Osteoblast (primary cell): ENCODE results near the gene VDAC2. TPM values are rescaled to one million over a fixed set of nuclear protein-coding genes. Genes with fewer than 3 reads are reported as not detected.

Experiments used
- DNase-seq: peaks from one replicate; pipeline ENCODE4 v3.0.0; 2011; ENCODE audit warnings: low spot score, mixed read lengths; ENCODE audit not compliant: insufficient read length; ENCODE audit errors: missing footprints
- H2AFZ ChIP-seq: 2 replicates; pipeline ENCODE4 v1.6.0; 2011; ENCODE audit warnings: mild to moderate bottlenecking, low read length
- H3K27ac ChIP-seq: 2 replicates; pipeline ENCODE4 v1.5.1; 2011; ENCODE audit warnings: mild to moderate bottlenecking, low read depth, low read length, moderate library complexity
- H3K27me3 ChIP-seq: 2 replicates; pipeline ENCODE4 v1.6.0; 2012; ENCODE audit warnings: mild to moderate bottlenecking, control low read depth, inconsistent platforms, low read length, moderate library complexity; ENCODE audit not compliant: insufficient read depth
- H3K36me3 ChIP-seq: 2 replicates; pipeline ENCODE4 v1.5.1; 2011; ENCODE audit warnings: mild to moderate bottlenecking, low read length, control low read depth, moderate library complexity; ENCODE audit not compliant: insufficient read depth
- H3K4me1 ChIP-seq: 2 replicates; pipeline ENCODE4 v1.5.1; 2011; ENCODE audit warnings: mild to moderate bottlenecking, low read length, control low read depth, moderate library complexity; ENCODE audit not compliant: insufficient read depth
- H3K4me2 ChIP-seq: 2 replicates; pipeline ENCODE4 v1.6.0; 2011; ENCODE audit warnings: mild to moderate bottlenecking, low read length; ENCODE audit not compliant: insufficient read depth
- H3K4me3 ChIP-seq: fragments of 200-600 bp; sonication (generic); 3 replicates; pipeline ENCODE4 v1.5.1; 2012; ENCODE audit warnings: mild to moderate bottlenecking, low read length, inconsistent platforms; ENCODE audit not compliant: insufficient read depth
- H3K79me2 ChIP-seq: 2 replicates; pipeline ENCODE4 v1.6.0; 2012; ENCODE audit warnings: mild to moderate bottlenecking, low read length, control low read depth, inconsistent platforms; ENCODE audit not compliant: insufficient read depth
- H3K9me3 ChIP-seq: 2 replicates; pipeline ENCODE4 v1.5.1; 2011; ENCODE audit warnings: low read depth, low read length, control low read depth
- H4K20me1 ChIP-seq: 2 replicates; pipeline ENCODE4 v1.6.0; 2012; ENCODE audit warnings: mild to moderate bottlenecking, low read length, control low read depth; ENCODE audit not compliant: insufficient read depth
- total RNA-seq: library from RNA; depleted of rRNA; stranded (reverse); fragments of >200 nt; gene quantifications from 2 replicates; pipeline ENCODE4 v1.2.3, GENCODE V29; 2012
- TF ChIP-seq, protein P1 (sequence below): IDR thresholded peaks from 2 replicates; pipeline ENCODE4 v1.5.1; 2011; ENCODE audit warnings: mild to moderate bottlenecking, low read depth, low read length, moderate library complexity; ENCODE audit errors: extremely low read depth

The VDAC2 gene
- total RNA-seq, 1 donor: 141 TPM

DNA sequence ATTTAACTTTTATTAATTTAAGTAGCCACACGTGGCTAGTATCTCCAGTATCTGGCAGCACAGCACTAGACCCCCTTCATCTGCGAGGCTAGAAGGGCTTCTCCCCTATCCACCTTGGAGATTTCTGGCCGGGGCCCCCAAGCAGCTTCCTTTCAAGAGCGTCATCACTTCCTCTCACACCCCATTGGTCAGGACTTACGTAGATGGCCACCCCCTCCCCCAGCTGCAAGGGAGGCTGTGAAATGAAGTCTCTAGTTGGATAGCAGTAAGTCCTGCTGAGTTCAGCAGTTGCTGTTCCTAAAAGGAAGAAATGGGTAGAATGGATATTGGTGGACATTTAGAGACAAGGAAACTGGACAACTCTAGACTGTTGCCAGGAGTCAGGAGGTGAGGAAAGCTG, 59.0 kb downstream of the VDAC2 start:
- no peaks in the 10 kb centered on the region for H3K36me3 ChIP-seq
- no peak overlapping the region for H2AFZ ChIP-seq
- TF ChIP-seq, protein P1, sequence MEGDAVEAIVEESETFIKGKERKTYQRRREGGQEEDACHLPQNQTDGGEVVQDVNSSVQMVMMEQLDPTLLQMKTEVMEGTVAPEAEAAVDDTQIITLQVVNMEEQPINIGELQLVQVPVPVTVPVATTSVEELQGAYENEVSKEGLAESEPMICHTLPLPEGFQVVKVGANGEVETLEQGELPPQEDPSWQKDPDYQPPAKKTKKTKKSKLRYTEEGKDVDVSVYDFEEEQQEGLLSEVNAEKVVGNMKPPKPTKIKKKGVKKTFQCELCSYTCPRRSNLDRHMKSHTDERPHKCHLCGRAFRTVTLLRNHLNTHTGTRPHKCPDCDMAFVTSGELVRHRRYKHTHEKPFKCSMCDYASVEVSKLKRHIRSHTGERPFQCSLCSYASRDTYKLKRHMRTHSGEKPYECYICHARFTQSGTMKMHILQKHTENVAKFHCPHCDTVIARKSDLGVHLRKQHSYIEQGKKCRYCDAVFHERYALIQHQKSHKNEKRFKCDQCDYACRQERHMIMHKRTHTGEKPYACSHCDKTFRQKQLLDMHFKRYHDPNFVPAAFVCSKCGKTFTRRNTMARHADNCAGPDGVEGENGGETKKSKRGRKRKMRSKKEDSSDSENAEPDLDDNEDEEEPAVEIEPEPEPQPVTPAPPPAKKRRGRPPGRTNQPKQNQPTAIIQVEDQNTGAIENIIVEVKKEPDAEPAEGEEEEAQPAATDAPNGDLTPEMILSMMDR: no peak
- no peaks in the 10 kb centered on the region for H3K27me3 ChIP-seq
- H3K9me3 ChIP-seq: no peaks in the 10 kb centered on the region
- H3K27ac ChIP-seq: no peak overlapping the region
- H4K20me1 ChIP-seq: no peaks in the 10 kb centered on the region
- no peaks in the 10 kb centered on the region for H3K4me1 ChIP-seq
- no peak overlapping the region for H3K4me3 ChIP-seq
- H3K79me2 ChIP-seq: no peaks in the 10 kb centered on the region
- no peak overlapping the region for H3K4me2 ChIP-seq
- DNase-seq: no peak

DNA sequence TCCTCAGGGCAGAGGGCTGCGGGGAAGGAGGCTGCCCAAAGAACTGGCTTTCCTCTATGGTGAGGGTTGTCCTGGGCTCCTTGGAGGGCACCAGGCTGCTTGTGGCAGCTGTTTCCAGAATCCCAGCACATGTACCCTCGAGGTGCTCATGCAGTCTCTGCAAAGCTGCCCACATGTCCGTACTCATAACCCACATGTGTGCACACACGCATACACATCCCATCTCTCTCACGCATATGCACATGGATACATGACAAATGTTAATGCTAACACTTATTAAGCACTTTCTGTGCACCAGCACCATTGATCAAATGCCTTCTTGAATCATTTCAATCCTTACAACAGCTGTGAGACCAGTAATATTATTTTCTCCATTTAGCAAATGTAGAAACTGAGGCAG, 61.5 kb downstream of the VDAC2 start:
- no peak overlapping the region for H2AFZ ChIP-seq
- TF ChIP-seq, protein P1: no peak
- H3K27me3 ChIP-seq: no peaks in the 10 kb centered on the region
- H3K9me3 ChIP-seq: no peaks in the 10 kb centered on the region
- no peak overlapping the region for H3K4me3 ChIP-seq
- H3K79me2 ChIP-seq: no peaks in the 10 kb centered on the region
- H3K27ac ChIP-seq: no peak overlapping the region
- no peak for DNase-seq
- H3K4me2 ChIP-seq: no peak overlapping the region
- no peaks in the 10 kb centered on the region for H4K20me1 ChIP-seq
- H3K4me1 ChIP-seq: no peaks in the 10 kb centered on the region
- H3K36me3 ChIP-seq: no peaks in the 10 kb centered on the region

DNA sequence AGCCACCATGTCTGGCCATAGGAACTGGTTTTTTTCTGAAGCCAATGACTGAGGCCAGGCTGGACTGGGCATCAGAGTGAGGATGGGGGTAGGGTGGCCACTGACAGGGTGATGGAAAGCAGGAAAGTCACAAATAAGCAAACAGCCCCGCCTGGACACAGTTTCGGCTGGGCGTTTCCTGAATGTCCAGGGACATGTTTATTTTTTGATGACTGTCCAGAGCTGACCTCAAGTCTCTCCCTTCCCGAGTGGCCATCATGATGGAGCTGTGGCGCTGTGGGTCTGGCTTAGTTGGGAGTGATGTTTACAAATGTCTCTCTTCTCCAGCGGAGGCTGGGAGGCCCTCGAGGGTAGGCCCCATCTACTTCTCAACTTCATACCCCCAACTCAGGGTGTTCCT, 62.3 kb downstream of the VDAC2 start:
- no peaks in the 10 kb centered on the region for H3K36me3 ChIP-seq

DNA sequence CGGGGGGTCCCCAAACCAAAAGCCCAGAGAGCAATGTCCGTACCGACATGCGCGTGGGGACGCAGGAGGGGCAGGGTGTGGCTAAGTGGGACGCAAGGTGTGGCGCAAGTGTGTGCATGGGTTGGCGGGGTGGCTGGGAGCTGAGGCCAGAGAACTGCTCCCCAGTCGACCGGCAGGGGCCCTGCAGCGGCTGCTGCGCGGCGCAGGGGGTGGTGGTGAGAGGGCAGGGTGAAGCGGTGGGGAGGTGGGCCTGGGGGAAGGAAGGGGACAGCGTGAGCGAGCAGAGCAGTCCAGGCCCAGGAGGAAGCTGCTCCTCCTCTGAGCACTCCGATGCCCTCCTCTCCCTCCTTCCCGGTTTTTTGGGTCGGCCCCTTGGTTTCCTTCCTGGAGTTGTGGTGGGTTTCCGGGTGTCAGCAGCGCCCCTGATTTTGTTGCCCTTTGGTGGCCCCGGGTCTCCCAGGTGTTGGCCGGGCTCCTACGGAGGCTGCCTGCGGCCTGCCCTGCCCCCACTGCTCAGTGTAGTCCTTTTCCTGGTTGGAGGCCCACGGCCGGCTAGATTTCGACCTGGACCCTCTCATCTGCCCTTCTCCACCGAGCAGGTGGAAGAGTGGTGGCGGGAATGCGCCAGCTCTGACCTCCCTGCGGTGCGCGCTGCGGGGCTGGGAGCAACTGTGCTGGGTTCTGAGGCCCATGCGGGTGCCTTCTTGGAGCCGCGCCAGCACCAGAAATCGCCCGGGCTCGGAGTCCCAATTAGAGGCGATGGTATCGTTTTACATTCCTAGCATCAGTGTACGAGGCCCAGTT, 65.7 kb downstream of the VDAC2 start:
- no peak overlapping the region for H3K4me3 ChIP-seq
- H3K4me2 ChIP-seq: no peak overlapping the region
- TF ChIP-seq, protein P1: no peak
- peaks cover 9% of the 10 kb centered on the region for H3K27me3 ChIP-seq
- H3K4me1 ChIP-seq: no peaks in the 10 kb centered on the region
- no peak overlapping the region for H2AFZ ChIP-seq
- H3K9me3 ChIP-seq: no peaks in the 10 kb centered on the region
- no peaks in the 10 kb centered on the region for H3K79me2 ChIP-seq
- H3K36me3 ChIP-seq: no peaks in the 10 kb centered on the region
- H4K20me1 ChIP-seq: no peaks in the 10 kb centered on the region
- H3K27ac ChIP-seq: no peak overlapping the region
- DNase-seq: no peak

More for the DNA sequence above, 62.3 kb downstream of the VDAC2 start:
- no peak overlapping the region for H3K4me2 ChIP-seq
- TF ChIP-seq, protein P1: no peak
- H3K79me2 ChIP-seq: no peaks in the 10 kb centered on the region
- peak overlapping the region; percentile 51 for H2AFZ ChIP-seq
- no peaks in the 10 kb centered on the region for H3K9me3 ChIP-seq
- H3K4me1 ChIP-seq: no peaks in the 10 kb centered on the region
- H3K27ac ChIP-seq: no peak overlapping the region
- DNase-seq: no peak
- H3K4me3 ChIP-seq: no peak overlapping the region
- no peaks in the 10 kb centered on the region for H4K20me1 ChIP-seq
- H3K27me3 ChIP-seq: no peaks in the 10 kb centered on the region
